ENCODE measurements around the gene SMIM23.

GRCh38 chr5:171813270-171813669 is 27.7 kb downstream of the SMIM23 start:
- TF ChIP-seq CTCF (conservative IDR thresholded peaks at IDR 0.05; ENCODE audit: low read depth in 2 of 2) = no peak
- TF ChIP-seq POLR2AphosphoS5 (IDR thresholded peaks at IDR 0.05; ENCODE audit: low read depth) = no peak
- TF ChIP-seq CREB1 (CRISPR knock-in tag; IDR thresholded peaks at IDR 0.05; ENCODE audit: low read depth) = no peak
- TF ChIP-seq EZH2 (IDR thresholded peaks at IDR 0.05; ENCODE audit: low read depth, unreplicated experiment) = no peak
- TF ChIP-seq EZH2phosphoT487 (IDR thresholded peaks at IDR 0.05; ENCODE audit: unreplicated experiment) = no peak
- no peak for TF ChIP-seq REST (IDR thresholded peaks at IDR 0.05; ENCODE audit: unreplicated experiment)
